Right lobe of liver (tissue), 4 donors: Measurements from ENCODE around the gene SLC22A13.

Experiments
- POLR2A ChIP-seq: fragments of 450-650 bp; IDR thresholded peaks from one replicate; pipeline ENCODE4 v1.6.1; 2017; ENCODE audit warnings: antibody characterized with exemption, mild to moderate bottlenecking
- TF ChIP-seq, protein P1 (sequence below), 4 donors: fragments of 200-600 bp in 3 of 4; fragments of 450-650 bp in 1 of 4; IDR thresholded peaks; one replicate each; pipeline versions ENCODE4 v1.5.1 to v1.8.0; 2016 to 2022; ENCODE audit warnings: antibody characterized with exemption in 4 of 4, mild to moderate bottlenecking in 2 of 4
- donor health status: DM: no; HTN: no; CAD: no.
- donor health status: DM: no; HTN: no; CAD: no.
- donor health status: DM: no; HTN: yes; CAD: no.

DNA sequence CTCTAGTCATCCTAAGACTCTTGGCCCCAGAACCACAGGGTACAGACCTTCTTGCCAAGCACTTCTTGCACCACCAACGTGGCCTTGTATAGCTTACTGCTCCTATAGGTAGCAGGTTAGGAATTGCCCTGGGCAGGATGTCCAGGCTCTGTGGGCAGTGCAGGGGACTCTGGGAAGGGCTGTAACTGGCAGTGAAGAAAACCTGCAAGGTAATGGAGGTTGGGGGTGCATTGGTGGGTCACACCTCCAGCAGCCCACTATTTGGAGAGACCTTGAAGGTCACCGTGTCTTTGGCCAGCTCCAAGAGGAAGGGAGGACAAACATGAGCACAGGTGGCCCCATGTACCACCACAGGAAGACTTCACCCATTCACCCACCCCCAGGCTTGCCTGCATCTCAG, 59.6 kb downstream of the SLC22A13 start:
- TF ChIP-seq, protein P1, sequence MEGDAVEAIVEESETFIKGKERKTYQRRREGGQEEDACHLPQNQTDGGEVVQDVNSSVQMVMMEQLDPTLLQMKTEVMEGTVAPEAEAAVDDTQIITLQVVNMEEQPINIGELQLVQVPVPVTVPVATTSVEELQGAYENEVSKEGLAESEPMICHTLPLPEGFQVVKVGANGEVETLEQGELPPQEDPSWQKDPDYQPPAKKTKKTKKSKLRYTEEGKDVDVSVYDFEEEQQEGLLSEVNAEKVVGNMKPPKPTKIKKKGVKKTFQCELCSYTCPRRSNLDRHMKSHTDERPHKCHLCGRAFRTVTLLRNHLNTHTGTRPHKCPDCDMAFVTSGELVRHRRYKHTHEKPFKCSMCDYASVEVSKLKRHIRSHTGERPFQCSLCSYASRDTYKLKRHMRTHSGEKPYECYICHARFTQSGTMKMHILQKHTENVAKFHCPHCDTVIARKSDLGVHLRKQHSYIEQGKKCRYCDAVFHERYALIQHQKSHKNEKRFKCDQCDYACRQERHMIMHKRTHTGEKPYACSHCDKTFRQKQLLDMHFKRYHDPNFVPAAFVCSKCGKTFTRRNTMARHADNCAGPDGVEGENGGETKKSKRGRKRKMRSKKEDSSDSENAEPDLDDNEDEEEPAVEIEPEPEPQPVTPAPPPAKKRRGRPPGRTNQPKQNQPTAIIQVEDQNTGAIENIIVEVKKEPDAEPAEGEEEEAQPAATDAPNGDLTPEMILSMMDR (IDR thresholded peaks at IDR 0.05), result no peak
- no peak for TF ChIP-seq POLR2A
